ENCODE data around the gene TERT.
A peak's percentile ranks its signal among the peaks of the same experiment; 100 is the strongest.

The TERT gene

DNA sequence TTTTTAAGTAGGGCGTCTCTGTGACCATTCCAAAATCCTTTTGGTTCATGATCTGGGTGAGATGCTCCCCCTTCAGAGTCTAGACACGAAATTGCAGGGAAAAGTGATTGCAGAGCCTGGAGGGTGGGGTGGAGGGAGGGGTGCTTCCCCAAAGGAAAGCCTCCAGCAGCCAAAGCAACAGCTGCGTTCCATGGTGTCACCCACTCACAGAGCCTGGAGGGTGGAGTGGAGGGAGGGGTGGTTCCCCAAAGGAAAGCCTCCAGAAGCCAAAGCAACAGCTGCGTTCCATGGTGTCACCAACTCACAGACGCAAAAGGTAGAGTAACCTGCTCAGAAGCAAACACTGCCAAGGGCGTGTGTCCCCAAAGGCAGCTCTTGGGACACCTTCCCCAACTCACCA lies 47.1 kb downstream of the TERT start:
- TF ChIP-seq, protein P1, sequence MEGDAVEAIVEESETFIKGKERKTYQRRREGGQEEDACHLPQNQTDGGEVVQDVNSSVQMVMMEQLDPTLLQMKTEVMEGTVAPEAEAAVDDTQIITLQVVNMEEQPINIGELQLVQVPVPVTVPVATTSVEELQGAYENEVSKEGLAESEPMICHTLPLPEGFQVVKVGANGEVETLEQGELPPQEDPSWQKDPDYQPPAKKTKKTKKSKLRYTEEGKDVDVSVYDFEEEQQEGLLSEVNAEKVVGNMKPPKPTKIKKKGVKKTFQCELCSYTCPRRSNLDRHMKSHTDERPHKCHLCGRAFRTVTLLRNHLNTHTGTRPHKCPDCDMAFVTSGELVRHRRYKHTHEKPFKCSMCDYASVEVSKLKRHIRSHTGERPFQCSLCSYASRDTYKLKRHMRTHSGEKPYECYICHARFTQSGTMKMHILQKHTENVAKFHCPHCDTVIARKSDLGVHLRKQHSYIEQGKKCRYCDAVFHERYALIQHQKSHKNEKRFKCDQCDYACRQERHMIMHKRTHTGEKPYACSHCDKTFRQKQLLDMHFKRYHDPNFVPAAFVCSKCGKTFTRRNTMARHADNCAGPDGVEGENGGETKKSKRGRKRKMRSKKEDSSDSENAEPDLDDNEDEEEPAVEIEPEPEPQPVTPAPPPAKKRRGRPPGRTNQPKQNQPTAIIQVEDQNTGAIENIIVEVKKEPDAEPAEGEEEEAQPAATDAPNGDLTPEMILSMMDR (IDR thresholded peaks at IDR 0.05; ENCODE audit: control extremely low read depth, extremely low read depth, low read depth, missing control alignments): no peak
- CTCF ChIA-PET: interaction anchor here (1.2 kb wide), 1 partner anchor 930 kb away, joined by 3 read pairs; no protein-coding TSS in a partner anchor
- no peak for DNase-seq (ENCODE audit: extremely low spot score)
- POLR2A ChIA-PET: no interaction called here

- DNase-seq (ENCODE audit: extremely low spot score): peak; percentile 60
Observed at GRCh38 chr5:1246711-1247431, 48.0 kb downstream of the TERT start.

GRCh38 chr5:1245905-1246576 lies 48.8 kb downstream of the TERT start:
- POLR2A ChIA-PET: no interaction called here
- DNase-seq (ENCODE audit: extremely low spot score): no peak
- CTCF ChIA-PET: no interaction called here
- TF ChIP-seq, protein P1 (IDR thresholded peaks at IDR 0.05; ENCODE audit: control extremely low read depth, extremely low read depth, low read depth, missing control alignments): no peak

More at GRCh38 chr5:1246711-1247431, 48.0 kb downstream of the TERT start:
- TF ChIP-seq, protein P1 (IDR thresholded peaks at IDR 0.05; ENCODE audit: control extremely low read depth, extremely low read depth, low read depth, missing control alignments): no peak
- POLR2A ChIA-PET: no interaction called here
- CTCF ChIA-PET: interaction anchor here (1.2 kb wide), 1 partner anchor 930 kb away, joined by 3 read pairs; no protein-coding TSS in a partner anchor

DNA sequence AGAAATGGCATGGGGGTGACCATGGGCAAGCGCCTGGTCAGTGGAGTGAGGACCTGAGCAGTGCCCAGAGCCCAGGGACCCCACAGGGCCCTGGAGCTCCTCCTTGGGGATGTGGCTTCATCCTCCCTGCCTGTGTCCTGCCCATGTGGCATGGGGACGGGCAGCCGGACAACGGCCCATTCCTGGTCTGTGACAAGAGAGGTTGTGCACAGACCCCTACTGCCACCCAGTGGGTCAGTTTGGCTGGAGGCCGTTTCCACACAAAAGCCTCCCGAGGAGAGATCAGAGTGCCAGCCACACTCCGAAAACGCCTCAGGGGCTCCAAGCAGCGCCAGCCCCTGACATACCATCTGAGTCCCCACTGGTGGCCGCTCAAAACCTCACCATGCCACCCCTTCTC lies 49.9 kb downstream of the TERT start:
- ChIA-PET CTCF (no interaction called here), POLR2A (no interaction called here)
- no peak for DNase-seq (ENCODE audit: extremely low spot score)
- TF ChIP-seq, protein P1 (IDR thresholded peaks at IDR 0.05; ENCODE audit: control extremely low read depth, extremely low read depth, low read depth, missing control alignments): no peak

GRCh38 chr5:1244255-1244654 lies 50.6 kb downstream of the TERT start:
- ChIA-PET CTCF (no interaction called here), POLR2A (no interaction called here)
- DNase-seq (ENCODE audit: extremely low spot score): no peak
- TF ChIP-seq, protein P1 (IDR thresholded peaks at IDR 0.05; ENCODE audit: control extremely low read depth, extremely low read depth, low read depth, missing control alignments): no peak

DNA sequence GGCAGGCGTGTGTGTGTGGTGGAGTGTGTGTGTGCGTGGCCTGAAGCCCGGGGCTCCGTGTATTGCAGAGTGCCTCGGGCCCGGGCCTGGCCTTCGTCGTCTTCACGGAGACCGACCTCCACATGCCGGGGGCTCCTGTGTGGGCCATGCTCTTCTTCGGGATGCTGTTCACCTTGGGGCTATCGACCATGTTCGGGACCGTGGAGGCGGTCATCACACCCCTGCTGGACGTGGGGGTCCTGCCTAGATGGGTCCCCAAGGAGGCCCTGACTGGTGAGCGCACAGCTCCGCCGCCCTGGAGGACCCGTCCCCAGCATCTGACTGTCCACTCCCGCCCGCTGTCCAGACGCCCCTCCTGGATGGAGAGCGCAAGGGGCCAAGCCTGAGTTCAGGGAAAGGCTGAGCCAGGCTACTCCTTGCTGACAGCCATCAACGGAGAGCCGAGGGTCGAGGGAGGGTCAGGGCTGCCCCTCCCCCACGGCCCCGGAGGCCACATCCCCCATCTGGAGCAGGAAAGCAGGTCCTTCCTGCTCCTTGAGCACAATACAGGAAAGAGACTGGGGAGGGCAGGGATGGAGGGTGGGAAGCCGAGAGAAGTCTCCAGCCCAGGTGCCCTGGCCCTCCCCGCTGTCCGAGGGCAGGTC lies 51.3 kb downstream of the TERT start:
- TF ChIP-seq, protein P1 (IDR thresholded peaks at IDR 0.05; ENCODE audit: control extremely low read depth, extremely low read depth, low read depth, missing control alignments): no peak
- POLR2A ChIA-PET: no interaction called here
- CTCF ChIA-PET: no interaction called here
- DNase-seq (ENCODE audit: extremely low spot score): no peak

Data from GM10248 (cell line).